ENCODE results near the gene USP26.
"Not testable (repeated sequence)": the region's sequence is repeated elsewhere in the genome, so short reads cannot be mapped to it uniquely, and the experiment has no call there.

Gene USP26

GRCh38 chrX:133033010-133033409 lies 63.9 kb downstream of the USP26 start:
- no peak for DNase-seq

GRCh38 chrX:133018229-133018628 lies 78.7 kb downstream of the USP26 start:
- no peak for DNase-seq

GRCh38 chrX:133007458-133007857 lies 89.5 kb downstream of the USP26 start:
- DNase-seq: no peak

GRCh38 chrX:133005616-133006015 lies 91.3 kb downstream of the USP26 start:
- no peak for DNase-seq

GRCh38 chrX:133005042-133005441 lies 91.9 kb downstream of the USP26 start:
- DNase-seq: no peak

- no peak for DNase-seq
These were observed 97.7 kb downstream of the USP26 start for GRCh38 chrX:132999209-132999608.

- no peak for DNase-seq
These were observed 106.1 kb downstream of the USP26 start for GRCh38 chrX:132990835-132991234.

- no peak for DNase-seq
These were observed 110.4 kb downstream of the USP26 start for GRCh38 chrX:132986556-132986955.

GRCh38 chrX:132984058-132984650 lies 112.8 kb downstream of the USP26 start:
- no peak for DNase-seq

GRCh38 chrX:132983496-132983895 lies 113.4 kb downstream of the USP26 start:
- no peak for DNase-seq

GRCh38 chrX:132980035-132980434 lies 116.9 kb downstream of the USP26 start:
- not testable (repeated sequence) for DNase-seq

Measured in activated naive CD4-positive, alpha-beta T cell treated with anti-CD3 and anti-CD28 coated beads, Interleukin-2, amount 50 U/mL, for 16 hours (primary cell).